ENCODE data around the gene UBE2E2.

DNA sequence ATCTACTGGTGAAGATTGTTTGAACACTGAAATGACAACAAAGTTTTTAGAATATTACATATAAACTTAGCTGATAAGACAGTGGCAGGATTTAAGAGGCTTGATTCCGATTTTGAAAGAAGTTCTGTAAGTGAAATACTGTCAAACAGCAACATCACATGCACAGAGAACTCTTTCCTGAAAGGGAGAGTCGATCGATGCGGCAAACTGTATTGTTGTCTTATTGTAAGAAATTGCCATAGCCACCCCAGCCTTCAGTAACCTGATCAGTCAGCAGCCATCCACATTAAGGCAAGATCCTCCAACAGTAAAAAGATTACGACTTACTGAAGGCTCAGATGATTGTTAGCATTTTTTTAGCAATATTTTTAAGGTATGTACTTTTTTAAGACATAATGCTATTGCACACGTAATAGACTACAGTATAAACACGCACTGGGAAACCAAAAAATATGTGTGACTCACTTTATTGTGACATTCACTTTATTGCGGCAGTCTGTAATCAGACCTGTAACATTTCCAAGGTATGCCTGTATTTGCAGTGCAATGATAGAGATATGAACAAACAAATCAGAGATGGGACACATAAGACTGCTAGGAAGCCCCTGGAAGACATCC, 377.1 kb downstream of the UBE2E2 start:
- TF ChIP-seq, protein P1, sequence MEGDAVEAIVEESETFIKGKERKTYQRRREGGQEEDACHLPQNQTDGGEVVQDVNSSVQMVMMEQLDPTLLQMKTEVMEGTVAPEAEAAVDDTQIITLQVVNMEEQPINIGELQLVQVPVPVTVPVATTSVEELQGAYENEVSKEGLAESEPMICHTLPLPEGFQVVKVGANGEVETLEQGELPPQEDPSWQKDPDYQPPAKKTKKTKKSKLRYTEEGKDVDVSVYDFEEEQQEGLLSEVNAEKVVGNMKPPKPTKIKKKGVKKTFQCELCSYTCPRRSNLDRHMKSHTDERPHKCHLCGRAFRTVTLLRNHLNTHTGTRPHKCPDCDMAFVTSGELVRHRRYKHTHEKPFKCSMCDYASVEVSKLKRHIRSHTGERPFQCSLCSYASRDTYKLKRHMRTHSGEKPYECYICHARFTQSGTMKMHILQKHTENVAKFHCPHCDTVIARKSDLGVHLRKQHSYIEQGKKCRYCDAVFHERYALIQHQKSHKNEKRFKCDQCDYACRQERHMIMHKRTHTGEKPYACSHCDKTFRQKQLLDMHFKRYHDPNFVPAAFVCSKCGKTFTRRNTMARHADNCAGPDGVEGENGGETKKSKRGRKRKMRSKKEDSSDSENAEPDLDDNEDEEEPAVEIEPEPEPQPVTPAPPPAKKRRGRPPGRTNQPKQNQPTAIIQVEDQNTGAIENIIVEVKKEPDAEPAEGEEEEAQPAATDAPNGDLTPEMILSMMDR (IDR thresholded peaks at IDR 0.05), result no peak
- TF ChIP-seq EZH2 (IDR thresholded peaks at IDR 0.05), result no peak
